HG03045 (cell line): ENCODE data around the gene TK2.
"Not testable (repeated sequence)": the region's sequence is repeated elsewhere in the genome, so short reads cannot be mapped to it uniquely, and the experiment has no call there.

ENCODE experiments used
- ATAC-seq: cut with Tn5 transposase; IDR thresholded peaks from one replicate; pipeline ENCODE4 v1.9.1; 2021; ENCODE audit warnings: mild to moderate bottlenecking, moderate library complexity; ENCODE audit not compliant: unreplicated experiment

Gene TK2

DNA sequence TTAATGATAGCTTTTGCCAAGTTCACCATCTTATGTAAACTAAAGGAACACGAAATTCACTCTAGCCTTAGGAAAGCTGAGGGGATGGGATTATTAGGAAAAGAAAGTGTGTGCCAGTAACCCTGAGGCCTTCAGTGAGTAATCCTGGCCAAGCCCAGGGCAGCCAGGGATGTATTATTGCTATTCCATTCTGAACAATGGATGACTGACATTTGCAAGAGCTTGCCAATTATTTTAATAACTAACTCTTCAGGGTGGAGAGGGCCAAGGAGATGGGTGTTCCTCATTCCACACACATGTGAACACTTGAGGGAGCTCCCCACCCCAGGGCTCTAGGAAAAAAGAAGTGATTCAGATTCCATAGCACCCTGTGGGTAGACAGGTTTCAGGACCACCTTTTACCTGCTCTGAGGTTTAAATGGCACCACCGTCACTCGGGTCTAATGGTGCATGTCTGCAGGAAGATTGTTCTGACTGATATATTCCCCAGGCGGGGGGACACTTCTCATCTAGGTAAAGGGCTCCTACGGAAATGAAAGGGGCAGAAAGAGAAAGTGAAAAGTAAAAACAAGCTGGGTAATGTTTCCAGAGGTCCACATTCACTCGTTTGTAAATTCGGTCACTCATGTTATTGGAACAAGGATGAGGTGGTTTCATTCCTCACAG, 41.5 kb downstream of the TK2 start:
- no peak for ATAC-seq

DNA sequence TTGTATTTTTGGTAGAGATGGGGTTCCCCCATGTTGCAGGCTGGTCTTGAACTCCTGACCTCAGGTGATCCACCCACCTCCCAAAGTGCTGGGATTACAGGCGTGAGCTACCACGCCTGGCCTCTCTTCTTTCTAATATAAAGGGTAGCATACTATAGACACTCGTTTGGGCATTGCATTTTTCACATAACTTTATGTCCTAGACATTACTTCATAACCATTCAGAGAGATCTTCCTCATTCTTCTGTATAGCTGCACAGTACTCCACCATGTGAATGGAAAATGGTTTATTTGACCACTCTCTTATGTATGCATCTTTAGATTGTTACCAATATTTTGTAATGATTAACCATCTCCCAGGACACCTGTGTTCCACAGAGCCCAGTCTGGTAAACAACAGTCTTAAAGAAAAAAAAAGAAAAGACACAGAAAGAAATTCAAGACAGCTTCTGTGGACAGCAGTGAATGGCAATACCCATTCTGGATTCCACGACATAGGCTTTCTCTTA, 42.1 kb downstream of the TK2 start:
- no peak for ATAC-seq

DNA sequence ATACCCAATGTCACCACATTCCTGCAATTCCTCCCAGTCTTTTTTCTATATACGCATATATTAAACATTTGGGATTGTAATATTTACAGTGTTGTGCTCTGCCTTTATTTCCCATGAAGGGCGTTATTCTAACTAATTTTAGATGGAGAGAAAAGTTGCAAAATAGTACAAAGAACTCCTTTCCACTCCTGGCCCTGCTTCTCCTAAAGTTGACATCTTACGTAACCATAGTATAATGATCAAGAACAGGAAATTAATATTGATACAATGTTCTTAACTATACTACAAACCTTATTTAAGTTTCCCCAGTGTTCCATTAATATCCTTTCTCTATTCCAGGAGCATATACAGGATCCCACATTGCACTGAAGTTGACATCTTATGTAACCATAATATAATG, 46.3 kb downstream of the TK2 start:
- no peak for ATAC-seq

DNA sequence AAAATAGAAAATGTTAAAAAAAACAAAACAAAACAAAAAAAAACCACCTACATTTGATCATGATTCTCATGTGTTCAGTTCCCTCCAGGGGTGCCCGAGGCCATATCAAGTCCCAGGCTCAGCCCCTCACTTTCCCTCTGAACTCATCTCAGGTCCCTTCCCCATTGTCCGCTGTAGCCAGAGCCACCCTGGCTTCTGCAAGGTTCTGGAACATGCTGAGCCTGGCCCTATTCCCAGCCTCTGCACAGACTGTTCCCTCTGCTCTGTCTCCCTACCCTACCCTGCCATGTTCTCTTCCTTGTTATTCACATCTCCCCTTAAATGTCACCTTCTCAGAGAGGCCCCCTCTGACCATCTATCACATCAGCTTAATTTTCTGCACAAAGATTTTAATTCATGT, 46.9 kb downstream of the TK2 start:
- ATAC-seq: no peak

DNA sequence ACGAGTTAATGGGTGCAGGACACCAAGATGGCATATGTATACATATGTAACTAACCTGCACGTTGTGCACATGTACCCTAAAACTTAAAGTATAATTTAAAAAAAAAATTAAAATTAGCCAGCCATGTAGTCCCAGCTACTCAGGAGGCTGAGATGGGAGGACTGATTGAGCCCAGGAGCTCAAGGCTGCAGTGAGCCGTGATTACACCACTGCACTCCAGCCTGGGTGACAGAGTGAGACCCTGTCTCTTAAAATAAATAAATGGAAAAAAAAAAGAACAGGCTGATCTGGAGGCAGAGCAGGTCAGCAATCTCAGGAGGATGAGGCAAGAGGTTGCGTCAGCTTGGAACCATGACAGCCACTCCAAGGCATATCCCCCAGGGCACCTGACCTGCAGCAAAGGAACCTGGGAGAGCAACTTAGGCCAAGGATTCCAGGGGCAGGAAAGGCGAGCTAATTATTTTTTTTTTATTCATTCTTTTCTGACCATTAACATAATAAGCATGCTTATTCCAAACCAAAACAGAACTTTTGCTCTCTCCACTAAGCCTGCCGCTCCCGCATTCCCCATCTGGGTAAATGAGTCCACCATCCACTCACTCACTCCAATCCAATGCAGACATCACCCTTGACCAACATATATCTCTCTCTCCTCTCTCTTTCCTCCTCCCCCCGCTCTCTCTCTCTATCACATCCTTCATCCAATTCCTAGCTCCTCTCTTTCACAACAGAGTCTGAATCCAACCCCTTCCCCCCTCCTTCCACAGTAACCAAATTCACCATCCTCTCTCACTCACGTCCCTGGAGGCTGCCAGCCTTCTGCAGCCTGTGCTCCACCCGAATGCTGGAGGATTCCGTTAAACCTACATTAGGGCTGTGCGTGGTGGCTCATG, 47.7 kb downstream of the TK2 start:
- ATAC-seq: no peak

DNA sequence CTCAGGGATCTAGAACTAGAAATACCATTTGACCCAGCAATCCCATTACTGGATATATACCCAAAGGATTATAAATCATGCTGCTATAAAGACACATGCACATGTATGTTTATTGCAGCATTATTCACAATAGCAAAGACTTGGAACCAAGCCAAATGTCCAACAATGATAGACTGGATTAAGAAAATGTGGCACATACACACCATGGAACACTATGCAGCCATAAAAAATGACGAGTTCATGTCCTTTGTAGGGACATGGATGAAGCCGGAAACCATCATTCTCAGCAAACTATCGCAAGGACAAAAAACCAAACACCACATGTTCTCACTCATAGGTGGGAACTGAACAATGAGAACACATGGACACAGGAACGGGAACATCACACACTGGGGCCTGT, 48.4 kb downstream of the TK2 start:
- ATAC-seq: not testable (repeated sequence)

DNA sequence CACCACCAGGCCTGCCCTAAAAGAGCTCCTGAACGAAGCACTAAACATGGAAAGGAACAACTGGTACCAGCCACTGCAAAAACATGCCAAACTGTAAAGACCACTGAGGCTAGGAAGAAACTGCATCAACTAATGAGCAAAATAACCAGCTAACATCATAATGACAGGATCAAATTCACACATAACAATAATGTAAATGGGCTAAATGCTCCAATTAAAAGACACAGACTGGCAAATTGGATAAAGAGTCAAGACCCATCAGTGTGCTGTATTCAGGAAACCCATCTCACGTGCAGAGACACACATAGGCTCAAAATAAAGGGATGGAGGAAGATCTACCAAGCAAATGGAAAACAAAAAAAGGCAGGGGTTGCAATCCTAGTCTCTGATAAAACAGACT, 52.0 kb downstream of the TK2 start:
- ATAC-seq: not testable (repeated sequence)

DNA sequence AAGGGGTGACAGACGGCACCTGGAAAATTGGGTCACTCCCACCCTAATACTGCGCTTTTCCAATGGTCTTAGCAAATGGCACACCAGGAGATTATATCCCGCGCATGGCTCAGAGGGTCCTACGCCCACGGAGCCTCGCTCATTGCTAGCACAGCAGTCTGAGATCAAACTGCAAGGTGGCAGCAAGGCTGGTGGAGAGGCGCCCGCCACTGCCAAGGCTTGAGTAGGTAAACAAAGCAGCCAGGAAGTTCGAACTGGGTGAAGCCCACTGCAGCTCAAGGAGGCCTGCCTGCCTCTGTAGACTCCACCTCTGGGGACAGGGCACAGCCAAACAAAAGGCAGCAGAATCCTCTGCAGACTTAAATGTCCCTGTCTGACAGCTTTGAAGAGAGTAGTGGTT, 53.7 kb downstream of the TK2 start:
- not testable (repeated sequence) for ATAC-seq

DNA sequence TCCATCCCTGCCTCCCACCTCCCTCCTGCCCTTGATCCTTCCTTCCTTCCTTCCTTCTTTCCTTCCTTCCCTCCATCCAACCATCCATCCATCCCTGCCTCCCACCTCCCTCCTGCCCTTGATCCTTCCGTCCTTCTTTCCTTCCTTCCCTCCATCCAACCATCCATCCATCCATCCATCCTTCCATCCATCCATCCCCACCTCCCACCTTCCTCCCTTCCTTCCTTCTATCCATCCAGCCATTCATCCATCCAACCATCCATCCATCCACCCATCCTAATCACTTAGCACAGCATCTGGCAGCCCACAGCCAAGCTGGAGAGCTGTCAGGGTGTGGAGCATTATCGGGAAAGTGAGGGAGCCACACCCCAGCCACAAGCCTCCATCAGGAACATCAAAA, 54.5 kb downstream of the TK2 start:
- no peak for ATAC-seq

DNA sequence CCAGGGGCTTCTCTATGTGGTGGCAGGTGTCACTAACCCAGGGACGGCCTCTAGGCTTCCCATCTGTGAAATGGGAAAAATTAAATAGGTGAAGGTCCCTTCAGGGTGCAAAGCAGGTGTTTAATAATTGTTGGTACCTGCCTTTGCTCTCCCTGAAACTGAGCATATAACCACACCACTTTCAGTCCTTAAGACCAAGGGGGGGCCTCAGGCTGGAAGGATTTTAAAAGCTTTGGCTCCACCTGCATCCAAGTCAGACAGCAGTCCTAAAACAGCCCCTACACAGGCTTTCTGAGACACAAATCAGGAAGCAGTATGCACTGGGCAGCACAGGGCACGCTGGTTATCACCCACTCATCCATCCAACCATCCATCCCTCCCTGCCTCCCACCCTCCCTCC, 55.0 kb downstream of the TK2 start:
- ATAC-seq: no peak

DNA sequence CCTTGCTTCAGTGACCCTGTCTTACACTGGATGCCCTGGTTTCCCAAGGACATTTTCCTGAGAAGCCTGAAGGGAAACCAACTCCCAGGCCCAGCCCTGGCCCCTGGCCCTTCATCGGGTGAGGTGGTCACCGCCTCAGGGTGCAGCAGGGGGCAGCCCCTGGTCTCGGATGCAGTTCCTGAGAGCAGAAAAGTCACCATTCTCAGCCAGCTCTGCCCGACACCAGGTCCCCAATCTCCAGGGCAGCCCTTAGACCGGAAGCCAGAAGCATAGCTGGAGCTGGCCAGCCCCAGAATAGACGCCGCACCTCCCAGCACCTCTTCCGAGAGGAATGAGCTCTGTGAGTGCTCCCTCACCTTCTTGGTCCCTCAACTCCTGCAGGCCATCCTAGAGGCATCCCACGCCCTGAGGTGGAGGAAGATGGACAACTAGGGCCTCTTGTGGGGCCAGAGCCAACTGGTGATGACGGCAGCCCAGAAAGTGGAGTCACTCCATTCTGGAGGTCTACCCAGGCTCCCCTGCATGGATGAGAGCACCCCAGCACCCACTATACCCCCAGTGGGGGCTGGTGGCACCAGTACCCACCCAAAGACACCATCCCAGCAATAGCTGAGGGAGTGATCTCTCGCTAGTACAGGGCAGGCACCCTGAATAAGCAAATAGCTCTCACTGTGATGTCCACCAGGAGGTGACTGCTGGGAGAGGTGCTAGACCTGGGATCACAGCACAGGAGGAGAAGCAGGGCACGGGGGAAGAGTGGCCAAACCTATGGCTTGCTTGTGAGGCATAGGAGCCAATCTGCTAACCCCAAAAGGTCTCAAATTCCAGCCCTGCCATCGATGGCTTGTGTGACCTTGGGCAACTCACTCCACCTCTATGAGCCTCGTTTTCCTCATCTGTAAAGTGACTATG, 56.2 kb downstream of the TK2 start:
- no peak for ATAC-seq

DNA sequence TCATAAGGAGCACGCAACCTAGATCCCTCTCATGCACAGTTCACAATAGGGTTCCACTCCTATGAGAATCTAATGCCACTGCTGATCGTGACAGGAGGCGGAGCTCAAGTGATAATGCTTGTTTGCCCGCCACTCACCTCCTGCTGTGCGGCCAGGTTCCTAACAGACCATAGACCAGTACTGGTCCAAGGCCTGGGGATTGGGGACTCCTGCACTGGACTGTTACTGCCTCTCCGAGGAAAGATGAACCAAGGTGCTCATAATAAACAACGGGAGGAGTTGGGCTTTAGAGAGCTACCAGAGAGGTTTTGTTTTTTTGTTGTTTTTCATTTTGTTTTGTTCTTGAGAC, 58.2 kb downstream of the TK2 start:
- no peak for ATAC-seq

DNA sequence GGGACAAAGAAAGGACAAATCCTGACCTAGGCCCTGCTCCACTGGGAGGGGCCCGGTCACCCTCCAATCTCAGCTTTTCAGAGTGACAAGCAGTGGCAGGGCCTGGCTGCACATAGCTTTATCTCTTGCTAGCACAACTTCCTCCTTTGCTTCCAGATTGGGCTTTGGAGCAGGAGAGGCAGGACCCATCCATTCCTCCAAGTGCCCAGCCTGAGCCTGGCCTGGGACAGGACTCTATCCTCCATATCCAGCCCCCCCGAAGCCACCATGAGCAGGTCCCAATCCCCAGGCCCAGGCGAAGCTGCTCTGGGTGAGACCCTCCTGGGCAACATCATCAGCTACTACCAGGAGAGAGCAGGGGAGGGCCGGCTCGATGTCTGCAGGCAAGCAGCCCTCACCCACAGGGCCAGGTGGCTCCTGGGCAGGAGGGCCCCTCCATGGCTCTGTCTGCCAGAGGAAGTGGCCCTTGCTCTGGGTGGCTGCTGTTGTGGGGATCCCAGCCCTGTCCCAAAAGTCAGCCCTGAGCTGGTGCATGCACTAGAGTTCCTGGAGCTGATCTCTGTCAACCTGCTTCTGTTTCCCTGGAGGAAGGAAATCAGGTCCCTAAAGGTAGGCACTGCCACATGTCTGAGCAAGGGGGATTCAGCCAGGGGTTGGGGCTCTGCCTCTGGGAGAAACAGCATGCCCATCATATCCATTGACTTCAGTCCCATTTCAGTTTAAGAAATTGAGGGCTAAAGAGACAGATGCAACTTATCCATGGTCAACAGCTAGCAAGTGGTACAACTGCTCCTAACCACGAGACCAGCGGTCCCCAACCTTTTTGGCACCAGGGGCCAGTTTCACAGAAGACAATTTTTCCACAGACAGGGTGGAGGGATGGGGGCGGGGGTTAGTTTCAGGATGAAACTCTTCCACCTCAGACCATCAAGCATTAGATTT, 58.9 kb downstream of the TK2 start:
- ATAC-seq: no peak

DNA sequence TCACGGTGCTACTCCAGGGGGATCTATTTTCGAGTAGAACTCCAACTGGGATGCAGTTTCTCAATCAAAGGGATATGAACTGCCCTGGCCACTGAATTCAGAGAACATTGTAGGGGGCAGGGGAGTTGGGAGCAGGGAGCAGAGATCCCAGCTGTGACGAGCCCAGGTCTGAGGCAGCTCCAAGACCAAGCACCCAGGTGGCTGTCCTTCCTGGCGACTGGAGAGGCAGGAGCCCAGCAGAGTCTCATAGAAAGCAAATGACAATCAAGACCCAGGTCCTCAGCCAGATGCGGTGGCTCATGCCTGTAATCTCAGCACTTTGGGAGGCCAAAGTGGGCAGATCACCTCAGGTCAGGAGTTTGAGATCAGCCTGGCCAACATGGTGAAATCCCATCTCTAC, 60.1 kb downstream of the TK2 start:
- ATAC-seq: no peak

DNA sequence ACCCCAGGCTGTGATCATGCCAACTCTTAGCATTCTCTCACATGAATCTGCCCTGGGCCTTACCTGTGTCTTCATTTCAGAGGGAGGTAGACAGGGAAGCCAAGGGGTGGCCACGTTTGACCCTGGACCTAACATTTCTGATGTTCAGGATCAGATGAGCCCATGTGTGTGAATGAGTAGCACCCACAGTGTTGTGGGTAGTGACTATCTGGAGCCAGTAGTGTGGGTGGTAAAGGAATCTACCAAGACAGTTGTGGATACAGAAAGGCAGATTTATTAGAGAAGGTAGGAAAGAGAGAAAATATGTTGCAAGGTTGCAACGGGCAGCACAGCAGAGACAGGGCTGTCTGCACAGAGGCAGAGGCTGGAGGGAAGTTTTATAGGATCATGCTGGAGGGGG, 60.5 kb downstream of the TK2 start:
- no peak for ATAC-seq

DNA sequence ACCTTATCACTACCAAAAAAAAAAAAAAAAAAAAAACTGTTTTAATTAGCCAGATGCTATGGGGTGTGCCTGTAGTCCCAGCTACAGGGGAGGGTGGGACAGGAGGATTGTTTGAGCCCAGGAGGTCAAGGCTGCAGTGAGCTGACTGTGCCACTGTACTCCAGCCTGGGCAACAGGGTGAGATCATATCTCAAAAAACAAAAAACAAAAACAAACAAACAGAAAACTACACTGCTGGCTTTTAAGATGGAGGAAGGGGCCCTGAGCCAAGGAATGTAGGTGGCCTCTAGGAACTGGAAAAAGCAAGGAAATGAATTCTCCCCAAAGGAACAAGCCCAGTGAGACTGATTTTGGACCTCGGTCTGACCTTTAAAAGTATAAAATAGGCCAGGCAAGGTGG, 61.4 kb downstream of the TK2 start:
- no peak for ATAC-seq

DNA sequence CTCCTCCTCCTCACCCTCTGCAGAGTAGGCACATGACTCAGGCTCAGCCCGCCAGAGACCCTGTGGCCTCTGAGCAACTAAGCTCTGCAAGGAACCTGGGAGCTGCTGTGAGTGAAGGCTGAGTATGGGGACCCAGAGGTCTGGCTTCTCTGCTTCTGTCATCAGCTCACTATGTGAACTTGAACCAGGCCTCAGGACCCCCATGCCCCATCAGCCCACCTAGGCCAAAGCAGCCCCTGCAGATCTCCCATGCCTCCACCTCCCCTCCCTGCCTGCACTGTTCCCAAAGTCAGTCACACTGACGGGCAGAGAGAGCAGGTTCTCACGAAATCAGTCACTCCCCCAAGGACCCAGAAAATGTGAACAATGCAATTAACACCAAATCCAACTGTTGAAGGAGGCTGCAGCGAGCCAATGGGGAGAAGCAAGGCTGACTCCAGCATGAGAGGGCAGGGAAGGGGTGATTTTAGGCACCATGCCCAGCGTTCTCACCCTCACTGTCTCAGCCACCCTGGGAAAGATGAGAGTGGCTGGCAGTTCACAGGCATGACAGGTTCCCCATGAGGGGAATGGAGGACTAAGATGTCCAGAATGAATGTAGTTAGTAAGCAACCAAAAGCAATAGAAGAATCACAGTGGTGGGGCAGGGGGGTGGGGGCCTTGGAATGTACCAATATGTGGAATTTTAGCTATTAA, 62.2 kb downstream of the TK2 start:
- no peak for ATAC-seq

DNA sequence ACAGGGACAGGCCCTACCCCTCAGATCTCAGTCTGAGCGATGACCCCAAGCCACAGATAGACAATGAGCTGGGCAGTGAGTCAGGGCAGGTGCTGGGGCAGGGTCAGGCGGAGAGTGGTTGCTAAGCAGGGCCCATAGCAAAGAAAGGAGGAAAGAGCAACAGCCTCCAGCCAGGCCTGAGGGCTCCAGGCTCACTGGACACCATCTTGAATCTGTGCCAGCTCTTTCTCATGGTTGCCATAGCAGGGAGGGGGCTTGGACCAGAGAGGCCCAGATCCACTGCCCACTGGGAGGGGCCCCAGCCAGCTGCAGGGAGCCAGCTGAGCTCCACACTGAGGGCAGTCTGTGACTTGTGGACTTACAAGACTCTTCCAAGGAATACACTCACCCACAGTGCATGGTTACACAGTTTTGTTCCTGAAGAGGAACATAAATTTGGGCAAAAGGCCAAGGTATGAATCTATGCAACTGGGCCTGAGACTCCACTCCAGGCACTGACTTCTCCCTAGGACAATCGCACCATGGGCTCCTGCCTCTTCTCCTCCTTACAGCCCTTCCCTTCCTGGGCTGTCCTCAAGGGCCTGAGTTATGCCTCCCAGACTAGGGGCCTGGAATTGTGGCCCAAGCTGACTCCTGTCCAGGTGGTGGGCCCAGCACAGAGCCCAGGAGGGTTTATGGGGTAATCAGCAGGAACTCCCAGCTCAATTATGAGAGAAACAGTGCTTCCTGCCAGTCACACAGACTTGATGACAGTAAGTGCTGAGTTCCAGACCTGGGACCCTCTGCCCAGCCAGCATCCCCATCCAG, 62.9 kb downstream of the TK2 start:
- ATAC-seq: no peak
